ENCODE results near the gene ANAPC10.
"Not testable (repeated sequence)": the region's sequence is repeated elsewhere in the genome, so short reads cannot be mapped to it uniquely, and the experiment has no call there.

ANAPC10 gene, protein sequence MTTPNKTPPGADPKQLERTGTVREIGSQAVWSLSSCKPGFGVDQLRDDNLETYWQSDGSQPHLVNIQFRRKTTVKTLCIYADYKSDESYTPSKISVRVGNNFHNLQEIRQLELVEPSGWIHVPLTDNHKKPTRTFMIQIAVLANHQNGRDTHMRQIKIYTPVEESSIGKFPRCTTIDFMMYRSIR

GRCh38 chr4:145097821-145098674 is at the start of gene ANAPC10, which contains the start of gene ABCE1:
ANAPC10 (minus strand) TSS chr4:145098196; CDS start chr4:145096099, 2,097 bp downstream.
ABCE1 (plus strand) TSS chr4:145098311; CDS start chr4:145104413, 6,102 bp downstream.
- DNase-seq = peak; percentile 52 to 95 (median 88)

- DNase-seq = not testable (repeated sequence)
Observed at GRCh38 chr4:145136219-145136618, 38.2 kb upstream of the ANAPC10 start.

DNA sequence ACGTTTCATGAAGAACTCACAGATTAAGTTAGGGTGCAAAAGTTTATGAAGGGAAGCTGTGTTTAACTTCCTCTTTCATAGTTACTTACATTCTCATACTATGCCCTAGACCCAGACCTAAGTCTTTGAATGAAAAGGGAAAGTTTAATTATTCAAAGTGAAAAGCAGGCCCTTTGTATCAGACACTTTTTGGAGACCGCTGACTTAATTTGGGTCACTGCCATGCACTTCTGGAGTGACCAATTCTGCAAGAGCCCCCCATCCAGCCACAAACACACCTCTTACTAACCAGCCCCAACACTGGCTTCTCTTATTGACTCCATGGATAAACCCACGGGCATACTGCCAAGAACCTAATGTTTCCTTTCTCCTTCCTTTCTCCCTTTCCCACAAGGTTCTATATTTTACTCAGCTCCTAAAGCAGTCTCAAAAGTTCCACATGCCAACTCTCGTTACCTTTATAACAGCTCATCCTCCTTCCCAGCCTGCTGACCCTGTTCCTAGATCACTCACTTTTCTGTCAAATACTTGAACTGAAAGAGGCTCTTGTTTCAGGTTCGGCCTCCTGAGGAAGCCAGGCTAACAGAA is 34.6 kb upstream of the ANAPC10 start:
- peak in 4 of 58 donors; percentile 6 to 32 (median 12) for DNase-seq

GRCh38 chr4:145131848-145132247 is 33.9 kb upstream of the ANAPC10 start:
- no peak for DNase-seq

GRCh38 chr4:145130788-145131399 is 32.9 kb upstream of the ANAPC10 start:
- DNase-seq = no peak

GRCh38 chr4:145130130-145130529 is 32.1 kb upstream of the ANAPC10 start:
- DNase-seq = no peak

- no peak for DNase-seq
Observed at GRCh38 chr4:145125396-145125795, 27.4 kb upstream of the ANAPC10 start.

GRCh38 chr4:145108128-145108527 is 10.1 kb upstream of the ANAPC10 start:
- DNase-seq = no peak

DNA sequence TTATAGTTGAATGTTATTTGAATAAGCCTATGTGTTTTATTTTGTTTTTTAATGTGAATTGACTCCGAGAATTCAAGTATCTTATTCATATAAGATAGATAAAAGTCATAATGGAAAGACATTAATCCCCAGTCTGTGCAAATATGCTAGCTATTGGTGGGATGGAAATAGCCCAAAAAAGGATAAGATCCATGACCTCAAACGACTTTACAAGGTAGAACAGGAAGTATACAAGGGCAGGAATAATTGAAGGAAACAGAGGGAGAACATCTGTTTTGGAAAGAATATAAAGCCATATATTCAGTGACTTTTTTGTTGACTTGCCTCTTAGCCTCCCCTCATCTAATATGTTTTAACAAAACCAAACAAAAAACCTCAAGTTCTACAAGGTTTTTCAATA is 9.1 kb upstream of the ANAPC10 start:
- DNase-seq = no peak

DNA sequence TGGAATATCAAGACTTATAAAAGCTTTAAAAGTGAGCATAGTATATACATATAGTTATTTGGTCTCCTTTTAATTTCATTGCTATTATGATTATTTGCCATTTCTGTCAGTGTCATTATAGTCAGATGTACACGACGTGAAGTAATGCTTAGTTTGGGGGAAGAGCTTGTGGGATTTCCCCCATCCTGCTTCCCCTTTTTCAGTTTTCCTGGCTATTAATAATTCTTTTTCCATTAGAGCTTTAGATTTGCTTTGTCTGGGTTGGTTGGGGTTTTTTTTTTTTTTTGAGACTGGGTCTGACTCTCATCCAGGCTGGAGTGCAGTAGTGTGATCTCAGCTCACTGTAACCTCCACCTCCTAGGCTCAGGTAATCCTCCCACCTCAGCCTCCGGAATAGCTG is 5.5 kb upstream of the ANAPC10 start:
- DNase-seq = no peak

- no peak for DNase-seq
Observed at GRCh38 chr4:145102619-145103018, 4.6 kb upstream of the ANAPC10 start.

- DNase-seq = no peak
Observed at GRCh38 chr4:145101091-145101490, 3.1 kb upstream of the ANAPC10 start.

DNA sequence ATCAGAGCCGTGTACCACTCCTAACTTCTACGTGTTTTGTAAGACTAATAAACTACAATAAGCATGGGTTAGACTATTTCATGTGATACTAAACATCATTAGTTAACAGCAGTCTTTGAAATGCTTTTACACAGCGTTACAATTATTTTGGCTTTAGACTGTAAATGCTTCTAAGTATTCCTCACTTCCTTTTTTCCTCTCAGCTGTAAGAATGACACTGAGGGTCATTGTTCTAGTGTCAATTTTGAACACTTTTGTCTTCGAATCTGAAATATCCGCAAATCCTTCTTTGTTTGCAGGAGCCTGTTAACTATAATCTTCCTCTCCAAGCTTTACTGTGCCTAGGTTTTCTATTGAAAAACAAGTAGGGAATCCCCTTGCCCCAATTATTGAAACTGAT is 1.7 kb upstream of the ANAPC10 start:
- DNase-seq = no peak

GRCh38 chr4:145098675-145099037 is 660 bp upstream of the ANAPC10 start:
- peak in 21 of 58 donors; percentile 8 to 76 (median 42) for DNase-seq

DNA sequence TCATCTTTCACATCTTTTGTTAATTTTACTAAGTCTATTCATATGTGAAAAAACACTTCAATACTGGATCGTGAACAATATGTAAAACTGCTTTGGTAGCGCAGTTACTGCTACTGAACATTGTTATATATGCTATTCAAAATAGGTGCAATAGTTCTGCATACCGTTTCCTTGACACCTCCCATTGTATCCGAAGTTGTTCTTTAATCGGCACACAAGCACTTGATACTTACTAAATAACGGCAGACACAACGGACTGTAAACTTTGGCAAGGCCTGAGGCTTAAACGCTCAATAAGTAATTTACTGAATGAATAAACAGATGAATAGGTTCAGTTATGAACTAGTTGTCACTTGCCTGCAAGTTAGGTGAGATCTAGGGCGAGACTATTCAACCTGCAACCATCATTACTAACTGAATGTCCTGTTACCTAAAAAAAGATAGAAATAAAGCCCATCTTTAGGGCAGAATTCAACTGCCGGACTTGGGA is 620 bp downstream of the ANAPC10 start:
- peak in 1 of 58 donors; percentile 36 for DNase-seq

GRCh38 chr4:145093638-145094037 is 4.4 kb downstream of the ANAPC10 start:
- no peak for DNase-seq

GRCh38 chr4:145090380-145090779 is 7.6 kb downstream of the ANAPC10 start:
- no peak for DNase-seq

DNA sequence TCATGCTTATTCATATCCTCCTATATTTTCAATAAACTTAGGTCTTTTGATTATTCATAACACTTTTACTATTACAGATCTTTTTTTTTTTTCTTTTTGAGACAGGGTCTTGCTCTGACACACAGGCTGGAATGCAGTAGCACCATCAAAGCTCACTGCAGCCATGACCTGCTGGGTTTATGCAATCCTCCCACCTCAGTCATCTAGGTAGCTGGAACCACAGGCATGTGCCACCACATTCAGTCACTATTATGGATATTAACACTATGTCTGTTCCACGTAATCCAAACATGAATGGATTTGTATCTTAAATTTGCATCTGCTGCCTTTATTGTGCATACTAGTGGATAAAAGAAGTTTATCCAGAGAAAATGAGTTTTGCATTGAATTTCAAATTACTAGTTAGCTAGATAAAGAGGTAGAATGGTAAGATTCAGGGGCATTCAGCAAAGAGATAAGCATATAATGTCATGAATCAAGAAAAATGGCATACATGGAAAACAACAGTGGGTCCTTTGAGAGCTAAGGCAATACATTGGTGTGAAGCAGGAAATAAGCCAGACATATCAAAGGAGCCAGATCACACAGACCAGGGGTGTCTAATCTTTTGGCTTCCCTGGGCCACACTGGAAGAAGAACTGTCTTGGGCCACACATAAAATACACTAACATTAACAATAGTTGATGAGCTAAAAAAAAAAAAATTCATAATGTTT is 13.9 kb downstream of the ANAPC10 start:
- no peak for DNase-seq

DNA sequence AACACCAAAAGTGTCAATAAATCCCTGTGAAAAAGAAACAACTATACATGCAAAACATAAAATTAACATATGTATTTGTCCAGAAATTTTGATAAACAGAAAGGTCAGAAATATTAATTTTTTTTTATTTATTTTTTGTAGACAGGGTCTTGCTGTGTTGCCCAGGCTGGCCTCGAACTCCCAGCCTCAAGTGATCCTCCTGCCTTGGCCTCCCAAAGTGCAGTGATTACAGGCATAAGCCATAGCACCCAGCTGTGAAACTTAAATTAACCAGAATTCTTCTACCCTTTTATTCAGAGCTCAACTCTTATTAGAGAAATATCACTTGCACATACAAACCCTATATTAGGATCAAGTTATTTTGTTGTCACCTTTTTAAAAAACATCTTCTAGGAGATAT is 16.2 kb downstream of the ANAPC10 start:
- DNase-seq = no peak

DNA sequence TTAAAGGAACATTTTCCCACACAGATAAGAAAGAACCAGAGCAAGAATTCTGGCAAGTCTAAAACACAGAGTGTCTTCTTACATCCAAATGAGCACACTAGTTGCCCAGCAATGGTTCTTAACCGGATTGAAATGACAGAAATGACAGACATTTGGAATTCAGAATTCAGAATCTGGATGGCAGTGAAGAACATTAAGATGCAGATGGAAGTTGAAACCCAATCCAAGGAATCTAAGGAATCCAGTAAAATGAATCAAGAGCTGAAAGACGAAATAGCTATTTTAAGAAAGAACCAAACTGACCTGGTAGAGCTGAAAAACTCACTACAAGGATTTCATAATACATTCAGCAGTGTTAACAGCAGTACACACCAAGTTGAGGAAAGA is 21.5 kb downstream of the ANAPC10 start:
- no peak for DNase-seq

Measured in anterior cingulate cortex (tissue), 58 donors.